IMR-90 (cell line): ENCODE results near the gene FAM163A. TPM values are rescaled to one million over a fixed set of nuclear protein-coding genes. Genes with fewer than 3 reads are reported as not detected.

Experiments used
- ATAC-seq: fragments of 200-7000 bp; cut with Tn5 transposase; 2 replicates; pipeline ENCODE4 v1.9.1; 2020; ENCODE audit warnings: low read depth, mild to moderate bottlenecking, moderate library complexity
- BruUV-seq: library from RNA; stranded (reverse); fragments of 400-500 nt; replicated peaks from 2 replicates; lab custom pipeline; 2021; lab: Mats Ljungman, UMichigan
- CTCF ChIA-PET: fragments of 300-600 bp; formaldehyde crosslinking; extraction: SDS; loops from one replicate; lab custom pipeline; 2021; ENCODE audit warnings: antibody characterized with exemption; lab: Yijun Ruan, JAX
- POLR2A ChIA-PET: fragments of 300-600 bp; sonication (Branson Sonifier 250); formaldehyde crosslinking; loops from one replicate; lab custom pipeline; 2022; ENCODE audit warnings: antibody characterized with exemption; ENCODE audit not compliant: unreplicated experiment; lab: Charles Lee
- DNase-seq: peaks from one replicate; pipeline ENCODE4 v3.0.0; 2013
- H2AFZ ChIP-seq: replicated peaks from 2 replicates; pipeline ENCODE3; 2013; ENCODE audit warnings: low read length, mild to moderate bottlenecking; ENCODE audit not compliant: poor library complexity
- H2AK5ac ChIP-seq: 2 replicates; pipeline ENCODE4 v1.6.1; 2013; ENCODE audit warnings: low read depth, low read length, inconsistent platforms
- H2AK9ac ChIP-seq: replicated peaks from 2 replicates; pipeline ENCODE3; 2013; ENCODE audit warnings: mild to moderate bottlenecking, low read depth, low read length, moderate library complexity; ENCODE audit not compliant: poor library complexity
- H2BK120ac ChIP-seq: 2 replicates; pipeline ENCODE4 v1.6.1; 2013; ENCODE audit warnings: low read depth, low read length, inconsistent platforms
- H2BK15ac ChIP-seq: 3 replicates; pipeline ENCODE4 v1.6.1; 2013; ENCODE audit warnings: low read depth, low read length, inconsistent platforms
- H2BK20ac ChIP-seq: 2 replicates; pipeline ENCODE4 v1.6.1; 2013; ENCODE audit warnings: low read depth, mild to moderate bottlenecking, inconsistent platforms, low read length, moderate library complexity
- H2BK5ac ChIP-seq: 2 replicates; pipeline ENCODE4 v1.6.1; 2013; ENCODE audit warnings: mild to moderate bottlenecking, low read depth, low read length, inconsistent platforms; ENCODE audit not compliant: poor library complexity, severe bottlenecking
- H3K14ac ChIP-seq: replicated peaks from 2 replicates; pipeline ENCODE4 v1.6.1; 2013; ENCODE audit warnings: low read depth, low read length, inconsistent platforms
- H3K18ac ChIP-seq: 2 replicates; pipeline ENCODE4 v1.6.1; 2013; ENCODE audit warnings: low read depth, low read length, control low read depth
- H3K23ac ChIP-seq: 2 replicates; pipeline ENCODE4 v1.6.1; 2013; ENCODE audit warnings: low read depth, low read length, inconsistent platforms
- H3K27ac ChIP-seq: 2 replicates; pipeline ENCODE4 v1.5.1; 2013; ENCODE audit warnings: mild to moderate bottlenecking, control low read depth, low read length; ENCODE audit not compliant: insufficient read depth
- H3K27me3 ChIP-seq: 2 replicates; pipeline ENCODE4 v1.6.1; 2013; ENCODE audit warnings: low read length; ENCODE audit not compliant: control insufficient read depth, insufficient read depth
- H3K36me3 ChIP-seq: 2 replicates; pipeline ENCODE4 v1.6.1; 2013; ENCODE audit warnings: low read length, mixed read lengths; ENCODE audit not compliant: control insufficient read depth, insufficient read depth
- H3K4ac ChIP-seq: 2 replicates; pipeline ENCODE4 v1.6.1; 2013; ENCODE audit warnings: low read depth, low read length, inconsistent platforms
- H3K4me1 ChIP-seq: 2 replicates; pipeline ENCODE4 v1.6.1; 2013; ENCODE audit warnings: low read length, mixed read lengths; ENCODE audit not compliant: control insufficient read depth, insufficient read depth
- H3K4me2 ChIP-seq: 2 replicates; pipeline ENCODE4 v1.6.1; 2013; ENCODE audit warnings: low read depth, mild to moderate bottlenecking, control low read depth, low read length, moderate library complexity
- H3K4me3 ChIP-seq: 2 replicates; pipeline ENCODE4 v1.5.1; 2013; ENCODE audit warnings: low read depth, mild to moderate bottlenecking, control low read depth, low read length, moderate library complexity; ENCODE audit not compliant: insufficient read depth
- H3K56ac ChIP-seq: 2 replicates; pipeline ENCODE4 v1.6.1; 2013; ENCODE audit warnings: low read length, inconsistent platforms; ENCODE audit not compliant: insufficient read depth; ENCODE audit errors: extremely low read depth
- H3K79me1 ChIP-seq, 2 experiments: 2 replicates each; pipeline ENCODE4 v1.6.1; 2013; ENCODE audit warnings: low read length in 2 of 2, inconsistent platforms in 1 of 2, low read depth in 1 of 2
- H3K9ac ChIP-seq: 2 replicates; pipeline ENCODE4 v1.6.1; 2013; ENCODE audit warnings: low read depth, low read length, control low read depth
- H3K9me1 ChIP-seq: 2 replicates; pipeline ENCODE4 v1.6.1; 2013; ENCODE audit warnings: low read length, inconsistent platforms; ENCODE audit not compliant: insufficient read depth
- H3K9me3 ChIP-seq: 2 replicates; pipeline ENCODE4 v1.6.1; 2013; ENCODE audit warnings: low read length; ENCODE audit not compliant: control insufficient read depth, insufficient read depth
- H4K20me1 ChIP-seq: 2 replicates; pipeline ENCODE4 v1.6.1; 2013; ENCODE audit warnings: low read length, inconsistent platforms; ENCODE audit not compliant: insufficient read depth
- H4K5ac ChIP-seq: 2 replicates; pipeline ENCODE4 v1.6.1; 2013; ENCODE audit warnings: mild to moderate bottlenecking, low read depth, low read length, control low read depth
- H4K8ac ChIP-seq, 2 experiments: 2 replicates each; pipeline ENCODE4 v1.6.1; 2013; ENCODE audit warnings: low read depth in 2 of 2, low read length in 2 of 2, control low read depth in 1 of 2, inconsistent platforms in 1 of 2
- H4K91ac ChIP-seq: 2 replicates; pipeline ENCODE4 v1.6.1; 2013; ENCODE audit warnings: low read depth, low read length, inconsistent platforms; ENCODE audit not compliant: insufficient read depth
- BHLHE40 ChIP-seq: fragments of 150-350 bp; IDR thresholded peaks from 2 replicates; pipeline ENCODE4 v1.6.1; 2016; ENCODE audit warnings: mild to moderate bottlenecking, low read depth, low read length
- CEBPB ChIP-seq: IDR thresholded peaks from 2 replicates; pipeline ENCODE4 v1.6.1; 2012; ENCODE audit warnings: low read depth, low read length, improper control_type of control experiment
- CTCF ChIP-seq: conservative IDR thresholded peaks from 2 replicates; pipeline ENCODE4 v1.5.1; 2012; ENCODE audit warnings: mild to moderate bottlenecking, low read depth, low read length, improper control_type of control experiment
- ELK1 ChIP-seq: fragments of 150-350 bp; IDR thresholded peaks from 2 replicates; pipeline ENCODE4 v1.6.1; 2016; ENCODE audit warnings: low read depth, mild to moderate bottlenecking, low read length, moderate library complexity, borderline replicate concordance
- FOS ChIP-seq: fragments of 150-350 bp; IDR thresholded peaks from 2 replicates; pipeline ENCODE4 v1.6.1; 2016; ENCODE audit warnings: low read depth, low read length
- MAFK ChIP-seq: IDR thresholded peaks from 2 replicates; pipeline ENCODE4 v1.6.1; 2012; ENCODE audit warnings: low read depth, low read length, improper control_type of control experiment
- MAZ ChIP-seq: IDR thresholded peaks from 2 replicates; pipeline ENCODE4 v1.6.1; 2012; ENCODE audit warnings: low read depth, mild to moderate bottlenecking, low read length, improper control_type of control experiment, moderate library complexity, borderline replicate concordance
- NFE2L2 ChIP-seq: fragments of 150-350 bp; IDR thresholded peaks from 2 replicates; pipeline ENCODE4 v1.6.1; 2016; ENCODE audit warnings: low read depth, mild to moderate bottlenecking, low read length
- RAD21 ChIP-seq: IDR thresholded peaks from 2 replicates; pipeline ENCODE4 v1.6.1; 2012; ENCODE audit warnings: low read length, improper control_type of control experiment
- RCOR1 ChIP-seq: IDR thresholded peaks from 2 replicates; pipeline ENCODE4 v1.6.1; 2012; ENCODE audit warnings: mild to moderate bottlenecking, low read length, improper control_type of control experiment; ENCODE audit not compliant: insufficient replicate concordance
- RFX5 ChIP-seq: IDR thresholded peaks from 2 replicates; pipeline ENCODE4 v1.8.0; 2012; ENCODE audit warnings: low read depth, mild to moderate bottlenecking, low read length, moderate library complexity
- SMC3 ChIP-seq: fragments of 150-350 bp; IDR thresholded peaks from 2 replicates; pipeline ENCODE4 v1.6.1; 2016; ENCODE audit warnings: low read depth, mild to moderate bottlenecking, antibody characterized with exemption, low read length, moderate library complexity
- USF2 ChIP-seq: fragments of 150-350 bp; IDR thresholded peaks from 2 replicates; pipeline ENCODE4 v1.6.1; 2017; ENCODE audit warnings: mild to moderate bottlenecking, antibody characterized with exemption, low read length, low read depth
- WGBS, 2 experiments: methylation state at CpG; one replicate each; pipeline versions ENCODE4 v1.1.5 to v1.1.7; 2013; ENCODE audit warnings: missing lambda C conversion rate in 2 of 2; ENCODE audit not compliant: insufficient read length in 1 of 2; ENCODE audit errors: extremely low coverage in 2 of 2; 5-methylcytosine and 5-hydroxymethylcytosine counted together
- dilution Hi-C: fragments of 300-500 bp; cut with HindIII; formaldehyde crosslinking; loops from one replicate; pipeline ENCODE4 v1.14.3; 2018; ENCODE audit warnings: low sequenced_read_pairs; ENCODE audit not compliant: unreplicated experiment
- in situ Hi-C: fragments of 300-500 bp; cut with MboI; formaldehyde crosslinking; loops from 3 replicates; pipeline ENCODE4 v1.14.3; 2019; ENCODE audit warnings: low sequenced_read_pairs, inconsistent platforms, mixed read lengths
- intact Hi-C: fragments of 100-400 bp; cut with micrococcal nuclease; formaldehyde crosslinking; loops from 2 replicates; pipeline ENCODE4 v1.10.0; 2022
- polyA plus RNA-seq, 3 experiments: library from polyadenylated mRNA; depleted of rRNA; stranded (reverse); fragments of >200 nt; gene quantifications; 2 replicates each; pipeline ENCODE4 v1.2.3, GENCODE V29; 2012; ENCODE audit warnings: low replicate concordance in 1 of 3
- total RNA-seq: library from RNA; depleted of rRNA; stranded (reverse); fragments of >200 nt; gene quantifications from 2 replicates; pipeline ENCODE4 v1.2.3, GENCODE V29; 2012

The FAM163A gene
- total and polyA plus RNA-seq, 2 of the 4 experiments (the other 2 are of a cell fraction): not detected

GRCh38 chr1:179815641-179816040 lies 72.5 kb downstream of the FAM163A start:
- Histone ChIP-seq H3K9me3 (no peaks in the 10 kb centered on the region), H2BK15ac (no peak overlapping the region), H3K4me3 (no peak overlapping the region; the same call in 1 of the 2 replicates), H3K4ac (no peak overlapping the region), H3K9me1 (peaks cover 5% of the 10 kb centered on the region; the same call in 1 of the 2 replicates), H2BK20ac (no peak overlapping the region), H3K79me1 (no peaks in the 10 kb centered on the region), H3K27ac (no peak overlapping the region), H2AK9ac (no peak overlapping the region), H4K8ac (no peak overlapping the region), H2BK5ac (no peak overlapping the region), H3K14ac (no peak overlapping the region), H3K4me2 (peak overlapping the region; percentile 96), H2AFZ (peak overlapping the region; percentile 98), H4K5ac (no peak overlapping the region), H3K4me1 (peaks cover 22% of the 10 kb centered on the region), H3K18ac (no peak overlapping the region), H4K91ac (no peak overlapping the region), H3K23ac (no peak overlapping the region), H2AK5ac (no peak overlapping the region), H3K56ac (no peak overlapping the region), H3K27me3 (peaks cover 25% of the 10 kb centered on the region), H3K9ac (no peak overlapping the region), H3K36me3 (no peaks in the 10 kb centered on the region), H2BK120ac (no peak overlapping the region), H4K20me1 (no peaks in the 10 kb centered on the region)
- BruUV-seq: no TSS peak
- in situ Hi-C loops: loop anchor here (25.0 kb wide), 1 partner anchor 578 kb away; the partner anchor contains the start of gene ABL2
- ChIA-PET CTCF (interaction anchor here (0.6 to 6.2 kb wide), 11 partner anchors 12 to 1069 kb away, joined by 3 to 104 read pairs (median 5); no protein-coding TSS in a partner anchor), POLR2A (no interaction called here)
- dilution Hi-C loops: no loop called here
- WGBS, 2 experiments: 80% methylated on average over 1 of the region's 5 CpGs; no CpG with 5 or more reads in 1 of the 2 experiments
- DNase-seq: no peak
- intact Hi-C loops: no loop called here
- no peak for ATAC-seq
- TF ChIP-seq MAZ (no peak), SMC3 (no peak), RAD21 (no peak), RFX5 (no peak), NFE2L2 (no peak), MAFK (no peak), USF2 (no peak), CEBPB (no peak), BHLHE40 (no peak), FOS (no peak), CTCF (no peak), RCOR1 (no peak), ELK1 (no peak)
